ENCODE results near the gene IFI27. TPM values are rescaled to one million over a fixed set of nuclear protein-coding genes. Genes with fewer than 3 reads are reported as not detected.
"Not testable (repeated sequence)": the region's sequence is repeated elsewhere in the genome, so short reads cannot be mapped to it uniquely, and the experiment has no call there.

Gene IFI27
- total and polyA plus RNA-seq, 2 experiments from 2014 or later: 1.8 to 6.7 TPM

DNA sequence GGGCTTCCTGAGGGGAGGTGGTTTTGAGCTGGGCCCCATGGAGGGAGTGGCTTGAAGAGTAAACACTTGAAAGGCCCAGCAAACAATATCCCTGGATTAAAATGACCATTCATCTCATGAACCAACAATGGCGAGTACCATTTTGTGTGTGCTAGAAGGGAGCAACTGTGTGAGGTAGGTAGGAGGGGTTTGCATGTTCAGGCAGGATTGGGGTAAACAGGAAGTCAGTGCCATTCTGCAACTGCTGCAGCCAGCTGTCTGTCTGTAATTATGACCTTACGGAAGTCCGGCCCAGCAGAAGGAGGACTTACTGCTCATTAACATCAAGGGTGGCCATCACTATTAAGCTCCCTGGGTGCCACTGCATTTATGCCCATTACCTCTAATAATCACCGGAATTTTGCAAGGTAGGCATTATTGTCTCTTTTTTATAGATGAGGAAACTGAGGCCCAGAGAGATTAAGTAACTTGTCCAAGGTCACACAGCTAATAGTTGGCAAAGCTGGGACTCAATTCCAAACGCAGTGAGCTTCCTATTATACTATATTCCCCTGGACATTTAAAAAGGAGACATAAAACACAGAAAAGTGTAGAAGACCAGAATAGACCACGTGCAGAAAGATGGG is 35.5 kb downstream of the IFI27 start:
- WGBS (ENCODE audit: low lambda C conversion rate, missing lambda C conversion rate): 77% methylated on average over 6 of the region's 6 CpGs
- no peak for DNase-seq (ENCODE audit: low spot score)
- Histone ChIP-seq H3K27me3 (no peaks in the 10 kb centered on the region), H3K4me2 (no peak overlapping the region), H3K4me3 (no peak overlapping the region), H4K20me1 (ENCODE audit: insufficient read depth, poor library complexity, severe bottlenecking) (no peaks in the 10 kb centered on the region), H2AFZ (no peak overlapping the region), H3K9me2 (replicated peaks; ENCODE audit: insufficient read depth) (no peaks in the 10 kb centered on the region), H3K9me3 (ENCODE audit: low read depth) (no peaks in the 10 kb centered on the region), H3K36me3 (replicated peaks; ENCODE audit: insufficient read depth, low read depth) (no peaks in the 10 kb centered on the region), H3K27ac (no peak overlapping the region), H3K79me2 (no peaks in the 10 kb centered on the region), H3K4me1 (ENCODE audit: insufficient read depth) (no peaks in the 10 kb centered on the region)
- TF ChIP-seq EZH2phosphoT487 (IDR thresholded peaks at IDR 0.05; ENCODE audit: low read depth, severe bottlenecking, unreplicated experiment) (no peak), EZH2 (IDR thresholded peaks at IDR 0.05; ENCODE audit: borderline replicate concordance) (no peak)
- TF ChIP-seq, protein P1, sequence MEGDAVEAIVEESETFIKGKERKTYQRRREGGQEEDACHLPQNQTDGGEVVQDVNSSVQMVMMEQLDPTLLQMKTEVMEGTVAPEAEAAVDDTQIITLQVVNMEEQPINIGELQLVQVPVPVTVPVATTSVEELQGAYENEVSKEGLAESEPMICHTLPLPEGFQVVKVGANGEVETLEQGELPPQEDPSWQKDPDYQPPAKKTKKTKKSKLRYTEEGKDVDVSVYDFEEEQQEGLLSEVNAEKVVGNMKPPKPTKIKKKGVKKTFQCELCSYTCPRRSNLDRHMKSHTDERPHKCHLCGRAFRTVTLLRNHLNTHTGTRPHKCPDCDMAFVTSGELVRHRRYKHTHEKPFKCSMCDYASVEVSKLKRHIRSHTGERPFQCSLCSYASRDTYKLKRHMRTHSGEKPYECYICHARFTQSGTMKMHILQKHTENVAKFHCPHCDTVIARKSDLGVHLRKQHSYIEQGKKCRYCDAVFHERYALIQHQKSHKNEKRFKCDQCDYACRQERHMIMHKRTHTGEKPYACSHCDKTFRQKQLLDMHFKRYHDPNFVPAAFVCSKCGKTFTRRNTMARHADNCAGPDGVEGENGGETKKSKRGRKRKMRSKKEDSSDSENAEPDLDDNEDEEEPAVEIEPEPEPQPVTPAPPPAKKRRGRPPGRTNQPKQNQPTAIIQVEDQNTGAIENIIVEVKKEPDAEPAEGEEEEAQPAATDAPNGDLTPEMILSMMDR (IDR thresholded peaks at IDR 0.05; ENCODE audit: poor library complexity): no peak

GRCh38 chr14:94152676-94153075 is 42.1 kb downstream of the IFI27 start:
- WGBS (ENCODE audit: low lambda C conversion rate, missing lambda C conversion rate): 68% methylated on average over 1 of the region's 1 CpG
- H4K20me1 ChIP-seq (ENCODE audit: insufficient read depth, poor library complexity, severe bottlenecking): no peaks in the 10 kb centered on the region
- no peak overlapping the region for H3K4me2 ChIP-seq
- no peak overlapping the region for H2AFZ ChIP-seq
- no peaks in the 10 kb centered on the region for H3K79me2 ChIP-seq
- no peaks in the 10 kb centered on the region for H3K36me3 ChIP-seq (replicated peaks; ENCODE audit: insufficient read depth, low read depth)
- H3K27ac ChIP-seq: no peak overlapping the region
- no peak for DNase-seq (ENCODE audit: low spot score)
- no peaks in the 10 kb centered on the region for H3K9me3 ChIP-seq (ENCODE audit: low read depth)
- no peaks in the 10 kb centered on the region for H3K27me3 ChIP-seq
- no peaks in the 10 kb centered on the region for H3K4me1 ChIP-seq (ENCODE audit: insufficient read depth)
- H3K9me2 ChIP-seq (replicated peaks; ENCODE audit: insufficient read depth): no peaks in the 10 kb centered on the region
- TF ChIP-seq EZH2phosphoT487 (IDR thresholded peaks at IDR 0.05; ENCODE audit: low read depth, severe bottlenecking, unreplicated experiment): no peak
- TF ChIP-seq, protein P1 (IDR thresholded peaks at IDR 0.05; ENCODE audit: poor library complexity): no peak
- no peak for TF ChIP-seq EZH2 (IDR thresholded peaks at IDR 0.05; ENCODE audit: borderline replicate concordance)
- no peak overlapping the region for H3K4me3 ChIP-seq

- Histone ChIP-seq H3K27me3 (no peaks in the 10 kb centered on the region), H3K9me2 (replicated peaks; ENCODE audit: insufficient read depth) (no peaks in the 10 kb centered on the region), H3K4me1 (ENCODE audit: insufficient read depth) (no peaks in the 10 kb centered on the region), H4K20me1 (ENCODE audit: insufficient read depth, poor library complexity, severe bottlenecking) (no peaks in the 10 kb centered on the region), H2AFZ (no peak overlapping the region), H3K79me2 (no peaks in the 10 kb centered on the region), H3K36me3 (replicated peaks; ENCODE audit: insufficient read depth, low read depth) (no peaks in the 10 kb centered on the region), H3K4me2 (no peak overlapping the region), H3K4me3 (no peak overlapping the region), H3K27ac (no peak overlapping the region), H3K9me3 (ENCODE audit: low read depth) (no peaks in the 10 kb centered on the region)
- 89% methylated on average over 6 of the region's 6 CpGs for WGBS (ENCODE audit: low lambda C conversion rate, missing lambda C conversion rate)
- DNase-seq (ENCODE audit: low spot score): no peak
- TF ChIP-seq, protein P1 (IDR thresholded peaks at IDR 0.05; ENCODE audit: poor library complexity): no peak
- TF ChIP-seq EZH2phosphoT487 (IDR thresholded peaks at IDR 0.05; ENCODE audit: low read depth, severe bottlenecking, unreplicated experiment): no peak
Observed at GRCh38 chr14:94153750-94154342, 43.3 kb downstream of the IFI27 start.

GRCh38 chr14:94156143-94156542 is 45.6 kb downstream of the IFI27 start:
- not testable (repeated sequence) for DNase-seq (ENCODE audit: low spot score); H3K4me1 ChIP-seq (ENCODE audit: insufficient read depth); H3K4me3 ChIP-seq; H3K79me2 ChIP-seq; H2AFZ ChIP-seq; H3K9me2 ChIP-seq (replicated peaks; ENCODE audit: insufficient read depth); H4K20me1 ChIP-seq (ENCODE audit: insufficient read depth, poor library complexity, severe bottlenecking); H3K36me3 ChIP-seq (replicated peaks; ENCODE audit: insufficient read depth, low read depth); H3K27me3 ChIP-seq; H3K9me3 ChIP-seq (ENCODE audit: low read depth); H3K27ac ChIP-seq; H3K4me2 ChIP-seq
- WGBS (ENCODE audit: low lambda C conversion rate, missing lambda C conversion rate): 65% methylated on average over 1 of the region's 1 CpG

Measured in hepatocyte (in vitro differentiated cells).